GM19351 (cell line): Measurements from ENCODE around the gene PCDHA6.
"Not testable (repeated sequence)": the region's sequence is repeated elsewhere in the genome, so short reads cannot be mapped to it uniquely, and the experiment has no call there.

Experiments used
- ATAC-seq: cut with Tn5 transposase; IDR thresholded peaks from one replicate; pipeline ENCODE4 v1.9.1; 2021; ENCODE audit warnings: mild to moderate bottlenecking, moderate library complexity; ENCODE audit not compliant: unreplicated experiment

Gene PCDHA6

GRCh38 chr5:140821375-140822280, 6.1 kb upstream of the PCDHA6 start, which contains the start of gene PCDHA5:
Gene PCDHA5, plus strand, starts transcription at chr5:140821613.
- no peak for ATAC-seq

GRCh38 chr5:140822281-140822629, 5.5 kb upstream of the PCDHA6 start:
- no peak for ATAC-seq

GRCh38 chr5:140822969-140823368, 4.8 kb upstream of the PCDHA6 start:
- ATAC-seq = not testable (repeated sequence)

- no peak for ATAC-seq
Observed at GRCh38 chr5:140823475-140823874, 4.3 kb upstream of the PCDHA6 start.

- ATAC-seq = no peak
Observed at GRCh38 chr5:140828362-140828737, 590 bp downstream of the PCDHA6 start.

GRCh38 chr5:140829511-140830501, 2.0 kb downstream of the PCDHA6 start:
- ATAC-seq = not testable (repeated sequence)

GRCh38 chr5:140833993-140834392, 6.2 kb downstream of the PCDHA6 start, which contains the start of gene PCDHA7:
Gene PCDHA7, plus strand, starts transcription at chr5:140834269. Its CDS starts 115 bp downstream, at chr5:140834384.
- ATAC-seq = no peak

- not testable (repeated sequence) for ATAC-seq
Observed at GRCh38 chr5:140834439-140835008, 6.8 kb downstream of the PCDHA6 start.

GRCh38 chr5:140835622-140836510, 8.1 kb downstream of the PCDHA6 start:
- no peak for ATAC-seq

- no peak for ATAC-seq
Observed at GRCh38 chr5:140840978-140841962, 13.5 kb downstream of the PCDHA6 start, which contains the start of gene PCDHA8. Gene PCDHA8, plus strand, starts transcription at chr5:140841187. Its CDS starts 135 bp downstream, at chr5:140841322.

- no peak for ATAC-seq
Observed at GRCh38 chr5:140842798-140843733, 15.3 kb downstream of the PCDHA6 start.

- ATAC-seq = not testable (repeated sequence)
Observed at GRCh38 chr5:140848139-140849102, 20.7 kb downstream of the PCDHA6 start, which contains the start of gene PCDHA9. Gene PCDHA9, plus strand, starts transcription at chr5:140848382. Its CDS starts 114 bp downstream, at chr5:140848496.

GRCh38 chr5:140849831-140850634, 22.3 kb downstream of the PCDHA6 start:
- not testable (repeated sequence) for ATAC-seq

- no peak for ATAC-seq
Observed at GRCh38 chr5:140855772-140856674, 28.3 kb downstream of the PCDHA6 start, which contains the start of gene PCDHA10. Gene PCDHA10, plus strand, starts transcription at chr5:140855897. Its CDS starts 152 bp downstream, at chr5:140856049.
